Caco-2 (cell line): ENCODE results near the gene INSL3. TPM values are rescaled to one million over a fixed set of nuclear protein-coding genes. Genes with fewer than 3 reads are reported as not detected.

Experiments
- BruUV-seq: library from RNA; stranded (reverse); fragments of 400-500 nt; replicated peaks from 2 replicates; lab custom pipeline; 2021; lab: Mats Ljungman, UMichigan
- CTCF ChIA-PET: fragments of 300-600 bp; sonication (Branson Sonifier 250); formaldehyde crosslinking; loops from one replicate; lab custom pipeline; 2022; ENCODE audit warnings: antibody characterized with exemption; lab: Charles Lee
- POLR2A ChIA-PET: fragments of 300-600 bp; sonication (Branson Sonifier 250); formaldehyde crosslinking; loops from one replicate; lab custom pipeline; 2022; ENCODE audit warnings: antibody characterized with exemption; lab: Charles Lee
- DNase-seq, 2 experiments: peaks; one replicate each; pipeline versions ENCODE4 v3.0.0 to v3.0.0-alpha.2; 2020 to 2022
- H3K27me3 ChIP-seq: replicated peaks from 2 replicates; pipeline ENCODE4 v1.6.0; 2011; ENCODE audit warnings: low read length; ENCODE audit not compliant: control insufficient read depth, insufficient read depth
- H3K36me3 ChIP-seq: 2 replicates; pipeline ENCODE4 v1.5.1; 2011; ENCODE audit warnings: low read length; ENCODE audit not compliant: control insufficient read depth, insufficient read depth
- H3K4me1 ChIP-seq: fragments of 250-450 bp; sonication (Bioruptor Pico); 2 replicates; pipeline ENCODE4 v1.5.1; 2020; ENCODE audit warnings: mild to moderate bottlenecking
- H3K4me3 ChIP-seq: 2 replicates; pipeline ENCODE4 v1.5.1; 2011; ENCODE audit warnings: low read depth, mild to moderate bottlenecking, control low read depth, low read length
- H3K9me3 ChIP-seq: fragments of 250-450 bp; sonication (Bioruptor Pico); 2 replicates; pipeline ENCODE4 v1.5.1; 2020; ENCODE audit warnings: mild to moderate bottlenecking, moderate library complexity
- H3K27ac Mint-ChIP-seq: one replicate; pipeline ENCODE4 v1.8.0; 2022; ENCODE audit warnings: mixed read lengths; ENCODE audit not compliant: unreplicated experiment
- H3K27me3 Mint-ChIP-seq: one replicate; pipeline ENCODE4 v1.8.0; 2022; ENCODE audit warnings: mixed read lengths; ENCODE audit not compliant: insufficient read depth, unreplicated experiment
- H3K36me3 Mint-ChIP-seq: one replicate; pipeline ENCODE4 v1.8.0; 2022; ENCODE audit warnings: mild to moderate bottlenecking, mixed read lengths; ENCODE audit not compliant: insufficient read depth, unreplicated experiment
- H3K4me1 Mint-ChIP-seq: one replicate; pipeline ENCODE4 v1.8.0; 2022; ENCODE audit warnings: low read depth, mixed read lengths; ENCODE audit not compliant: unreplicated experiment
- H3K4me3 Mint-ChIP-seq: one replicate; pipeline ENCODE4 v1.8.0; 2022; ENCODE audit warnings: mild to moderate bottlenecking, moderate library complexity, mixed read lengths; ENCODE audit not compliant: unreplicated experiment
- H3K9me3 Mint-ChIP-seq: one replicate; pipeline ENCODE4 v1.8.0; 2022; ENCODE audit warnings: mixed read lengths; ENCODE audit not compliant: unreplicated experiment
- intact Hi-C: fragments of 100-400 bp; cut with micrococcal nuclease; formaldehyde crosslinking; loops from one replicate; pipeline ENCODE4 v1.10.0; 2022; ENCODE audit not compliant: unreplicated experiment
- total RNA-seq: library from RNA; stranded (reverse); gene quantifications from 2 replicates; pipeline ENCODE4 v1.2.3, GENCODE V29; 2022
- TF ChIP-seq, protein P1 (sequence below), 2 experiments: fragments of 200-600 bp in 1 of 2; IDR thresholded peaks; 1 replicate in 1 of 2; 2 replicates in 1 of 2; pipeline versions ENCODE4 v1.5.1 to v1.8.0; 2011 to 2022; ENCODE audit warnings: antibody characterized with exemption in 1 of 2, control low read depth in 1 of 2, inconsistent platforms in 1 of 2, low read depth in 1 of 2, low read length in 1 of 2, mild to moderate bottlenecking in 1 of 2, moderate library complexity in 1 of 2; ENCODE audit not compliant: insufficient read depth in 1 of 2, severe bottlenecking in 1 of 2, unreplicated experiment in 1 of 2

INSL3 gene
- total RNA-seq, 1 experiment from 2014 or later: not detected

DNA sequence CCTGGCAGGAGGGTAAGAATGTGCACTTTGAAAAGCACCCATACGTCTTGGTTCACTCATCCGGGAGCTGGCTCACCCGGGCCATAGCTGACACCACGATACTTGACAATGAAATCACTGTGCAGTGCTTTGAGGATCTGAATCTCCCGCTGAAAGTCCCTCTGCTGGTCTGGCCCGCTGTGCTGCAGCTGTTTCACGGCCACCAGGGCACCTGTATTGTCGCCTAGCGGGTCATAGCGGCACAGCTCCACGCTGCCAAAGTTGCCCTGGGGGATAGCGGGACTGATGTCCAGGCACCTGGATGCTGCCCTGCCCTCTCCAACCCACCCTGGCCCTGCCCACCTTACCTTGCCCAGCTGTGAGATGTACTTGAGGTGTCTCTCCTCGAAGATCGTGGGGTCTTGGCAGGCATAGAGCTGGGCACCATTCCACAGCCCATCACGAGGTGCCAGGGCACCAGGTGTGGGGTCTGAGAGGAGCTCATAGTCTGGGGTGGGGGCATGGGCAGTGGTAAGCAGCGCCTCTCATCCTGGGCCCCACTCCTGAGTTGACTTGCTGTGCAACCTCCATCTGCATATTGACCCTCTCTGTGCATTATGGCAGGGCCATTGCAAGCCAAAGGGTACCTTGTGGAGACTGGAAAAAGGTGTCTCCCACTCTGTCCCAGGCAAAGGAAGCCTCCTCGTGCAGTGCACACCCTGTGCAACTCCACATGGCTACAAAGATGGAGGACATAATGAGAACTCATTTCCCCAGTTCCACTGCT is 11.3 kb upstream of the INSL3 start:
- BruUV-seq: no TSS peak
- no peak overlapping the region for H3K4me3 ChIP-seq
- TF ChIP-seq, protein P1, sequence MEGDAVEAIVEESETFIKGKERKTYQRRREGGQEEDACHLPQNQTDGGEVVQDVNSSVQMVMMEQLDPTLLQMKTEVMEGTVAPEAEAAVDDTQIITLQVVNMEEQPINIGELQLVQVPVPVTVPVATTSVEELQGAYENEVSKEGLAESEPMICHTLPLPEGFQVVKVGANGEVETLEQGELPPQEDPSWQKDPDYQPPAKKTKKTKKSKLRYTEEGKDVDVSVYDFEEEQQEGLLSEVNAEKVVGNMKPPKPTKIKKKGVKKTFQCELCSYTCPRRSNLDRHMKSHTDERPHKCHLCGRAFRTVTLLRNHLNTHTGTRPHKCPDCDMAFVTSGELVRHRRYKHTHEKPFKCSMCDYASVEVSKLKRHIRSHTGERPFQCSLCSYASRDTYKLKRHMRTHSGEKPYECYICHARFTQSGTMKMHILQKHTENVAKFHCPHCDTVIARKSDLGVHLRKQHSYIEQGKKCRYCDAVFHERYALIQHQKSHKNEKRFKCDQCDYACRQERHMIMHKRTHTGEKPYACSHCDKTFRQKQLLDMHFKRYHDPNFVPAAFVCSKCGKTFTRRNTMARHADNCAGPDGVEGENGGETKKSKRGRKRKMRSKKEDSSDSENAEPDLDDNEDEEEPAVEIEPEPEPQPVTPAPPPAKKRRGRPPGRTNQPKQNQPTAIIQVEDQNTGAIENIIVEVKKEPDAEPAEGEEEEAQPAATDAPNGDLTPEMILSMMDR (IDR thresholded peaks at IDR 0.05; ENCODE audit: insufficient read depth in 1 of 2, low read depth in 1 of 2, low read length in 1 of 2, severe bottlenecking in 1 of 2, unreplicated experiment in 1 of 2): no peak
- ChIA-PET POLR2A (interaction anchor here (0.5 kb wide), 1 partner anchor 27 kb away, joined by 9 read pairs; no protein-coding TSS in a partner anchor), CTCF (no interaction called here)
- H3K4me3 Mint-ChIP-seq: no peak overlapping the region
- DNase-seq: no peak
- H3K27me3 ChIP-seq: no peaks in the 10 kb centered on the region; the same call in 1 of the 2 replicates
- no peaks in the 10 kb centered on the region for H3K36me3 ChIP-seq
- H3K9me3 Mint-ChIP-seq: no peaks in the 10 kb centered on the region
- no peaks in the 10 kb centered on the region for H3K4me1 ChIP-seq
- no peaks in the 10 kb centered on the region for H3K36me3 Mint-ChIP-seq
- peaks cover 6% of the 10 kb centered on the region for H3K4me1 Mint-ChIP-seq
- intact Hi-C loops: no loop called here
- no peaks in the 10 kb centered on the region for H3K9me3 ChIP-seq
- H3K27me3 Mint-ChIP-seq: peaks cover 7% of the 10 kb centered on the region
- H3K27ac Mint-ChIP-seq: no peak overlapping the region

DNA sequence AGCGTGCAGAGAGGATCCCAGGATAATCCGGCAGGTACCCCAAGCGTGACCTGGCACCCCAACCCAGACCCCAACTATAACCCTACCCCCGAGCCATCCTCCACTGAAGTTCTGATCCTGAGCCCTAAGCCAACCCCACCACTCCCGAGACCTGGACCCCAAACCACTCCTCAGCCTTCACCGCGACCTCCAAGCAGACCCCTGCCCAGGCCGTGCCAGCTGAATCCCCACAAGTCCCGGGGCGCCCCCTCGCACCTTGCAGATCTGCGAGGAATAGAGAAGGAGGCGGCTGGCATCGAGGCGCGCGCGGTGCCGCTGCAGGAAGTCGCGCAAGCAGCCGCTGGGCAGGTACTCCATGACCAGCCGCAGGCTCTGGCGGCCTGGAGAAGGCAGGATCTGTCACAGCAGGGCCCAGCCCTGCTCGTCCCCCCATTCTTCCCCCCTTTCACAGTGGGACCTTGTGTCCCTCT is 10.1 kb upstream of the INSL3 start:
- POLR2A ChIA-PET: no interaction called here
- Mint-ChIP-seq H3K27ac (no peak overlapping the region), H3K4me3 (no peak overlapping the region), H3K9me3 (no peaks in the 10 kb centered on the region), H3K4me1 (peaks cover 6% of the 10 kb centered on the region), H3K27me3 (peaks cover 7% of the 10 kb centered on the region), H3K36me3 (no peaks in the 10 kb centered on the region)
- H3K36me3 ChIP-seq: no peaks in the 10 kb centered on the region
- TF ChIP-seq, protein P1 (IDR thresholded peaks at IDR 0.05; ENCODE audit: insufficient read depth in 1 of 2, low read depth in 1 of 2, low read length in 1 of 2, severe bottlenecking in 1 of 2, unreplicated experiment in 1 of 2): no peak
- CTCF ChIA-PET: no interaction called here
- no TSS peak for BruUV-seq
- H3K27me3 ChIP-seq: no peaks in the 10 kb centered on the region; the same call in 1 of the 2 replicates
- intact Hi-C loops: no loop called here
- H3K9me3 ChIP-seq: no peaks in the 10 kb centered on the region
- DNase-seq: no peak
- no peaks in the 10 kb centered on the region for H3K4me1 ChIP-seq
- no peak overlapping the region for H3K4me3 ChIP-seq

DNA sequence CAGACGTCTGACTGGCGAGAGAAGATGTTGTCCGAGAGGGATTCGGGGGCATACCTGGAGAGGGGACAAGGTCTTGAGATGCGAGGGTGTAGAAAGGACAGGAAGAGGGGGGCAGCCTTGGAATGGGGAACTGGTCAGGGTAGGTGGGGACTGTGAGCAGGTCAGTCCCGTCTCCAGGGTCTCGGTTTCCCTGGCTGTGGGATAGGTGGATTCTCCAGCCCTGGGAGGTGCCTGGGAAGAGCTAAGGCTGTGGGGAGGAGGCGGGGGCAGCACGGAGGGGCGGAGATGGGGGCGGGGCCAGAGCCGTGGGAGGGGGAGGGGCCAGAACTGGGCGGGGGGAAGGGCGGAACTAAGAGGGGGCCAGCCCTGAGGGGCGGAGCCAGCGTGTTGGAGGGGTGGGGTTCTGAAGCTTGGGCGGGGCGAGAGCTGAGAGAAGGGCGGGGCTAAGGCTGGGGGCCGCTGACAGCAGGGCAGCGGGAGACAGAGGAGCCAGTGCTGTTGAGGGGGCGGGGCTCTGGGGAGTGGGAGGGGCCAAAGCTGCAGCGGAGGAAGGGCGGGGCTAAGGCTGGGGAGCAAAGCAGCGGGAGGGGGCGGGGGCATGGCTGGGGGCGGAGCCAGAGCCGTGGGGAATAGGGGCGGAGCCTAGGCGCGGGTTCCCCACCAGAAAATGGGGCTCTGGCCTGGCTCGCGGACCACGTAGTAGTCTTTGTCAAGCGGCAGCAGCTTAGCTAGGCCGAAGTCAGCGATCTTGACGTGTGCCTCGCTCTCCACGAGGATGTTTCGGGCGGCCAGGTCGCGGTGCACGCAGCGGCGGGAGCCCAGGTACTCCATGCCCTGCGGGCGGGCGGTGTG is 9.5 kb upstream of the INSL3 start:
- intact Hi-C loops: no loop called here

More for the DNA sequence above, 9.5 kb upstream of the INSL3 start:
- H3K4me3 ChIP-seq: no peak overlapping the region
- H3K27me3 Mint-ChIP-seq: peaks cover 7% of the 10 kb centered on the region
- peaks cover 6% of the 10 kb centered on the region for H3K4me1 Mint-ChIP-seq
- H3K27me3 ChIP-seq: no peaks in the 10 kb centered on the region; the same call in 1 of the 2 replicates
- ChIA-PET POLR2A (no interaction called here), CTCF (no interaction called here)
- H3K9me3 ChIP-seq: no peaks in the 10 kb centered on the region
- peak; percentile 17 to 47 for DNase-seq
- no TSS peak for BruUV-seq
- no peak overlapping the region for H3K27ac Mint-ChIP-seq
- H3K36me3 ChIP-seq: no peaks in the 10 kb centered on the region
- no peaks in the 10 kb centered on the region for H3K36me3 Mint-ChIP-seq
- TF ChIP-seq, protein P1 (IDR thresholded peaks at IDR 0.05; ENCODE audit: insufficient read depth in 1 of 2, low read depth in 1 of 2, low read length in 1 of 2, severe bottlenecking in 1 of 2, unreplicated experiment in 1 of 2): no peak
- H3K4me1 ChIP-seq: no peaks in the 10 kb centered on the region
- H3K4me3 Mint-ChIP-seq: no peak overlapping the region
- H3K9me3 Mint-ChIP-seq: no peaks in the 10 kb centered on the region
